Endodermal cell (in vitro differentiated cells): ENCODE data around the gene IL22RA1. TPM values are rescaled to one million over a fixed set of nuclear protein-coding genes. Genes with fewer than 3 reads are reported as not detected.

Source experiments
- DNase-seq: peaks from one replicate; pipeline ENCODE4 v3.0.0-alpha.2; 2017
- H3K27ac ChIP-seq: 2 replicates; pipeline ENCODE4 v1.5.1; 2013; ENCODE audit warnings: mild to moderate bottlenecking, low read depth, low read length, moderate library complexity
- H3K27me3 ChIP-seq: 2 replicates; pipeline ENCODE4 v1.6.1; 2013; ENCODE audit warnings: mild to moderate bottlenecking, low read length, moderate library complexity; ENCODE audit not compliant: insufficient read depth, control insufficient read depth, poor library complexity, severe bottlenecking
- H3K36me3 ChIP-seq: 2 replicates; pipeline ENCODE4 v1.7.0; 2013; ENCODE audit warnings: mild to moderate bottlenecking, low read length, moderate library complexity; ENCODE audit not compliant: control insufficient read depth, insufficient read depth
- H3K4me1 ChIP-seq: one replicate; pipeline ENCODE4 v1.7.0; 2013; ENCODE audit warnings: low read length; ENCODE audit not compliant: control insufficient read depth, insufficient read depth
- H3K4me3 ChIP-seq: 2 replicates; pipeline ENCODE4 v1.5.1; 2013; ENCODE audit warnings: mild to moderate bottlenecking, low read length, moderate library complexity
- H3K9ac ChIP-seq: 2 replicates; pipeline ENCODE4 v1.6.1; 2013; ENCODE audit warnings: mild to moderate bottlenecking, low read length, moderate library complexity; ENCODE audit not compliant: poor library complexity, severe bottlenecking; ENCODE audit errors: extremely low read depth
- H3K9me3 ChIP-seq: 2 replicates; pipeline ENCODE4 v1.6.1; 2013; ENCODE audit warnings: mild to moderate bottlenecking, low read length, moderate library complexity; ENCODE audit not compliant: control insufficient read depth
- H3K27ac Mint-ChIP-seq: 2 replicates; pipeline ENCODE4 v1.8.0; 2020; ENCODE audit warnings: mixed read lengths
- H3K27me3 Mint-ChIP-seq: 2 replicates; pipeline ENCODE4 v1.8.0; 2021; ENCODE audit warnings: mild to moderate bottlenecking, mixed read lengths; ENCODE audit not compliant: insufficient read depth
- H3K36me3 Mint-ChIP-seq: 2 replicates; pipeline ENCODE4 v1.8.0; 2020; ENCODE audit warnings: low read depth, mixed read lengths
- H3K4me1 Mint-ChIP-seq: 2 replicates; pipeline ENCODE4 v1.8.0; 2020; ENCODE audit warnings: mixed read lengths
- H3K4me3 Mint-ChIP-seq: 2 replicates; pipeline ENCODE4 v1.8.0; 2020; ENCODE audit warnings: mild to moderate bottlenecking, moderate library complexity, mixed read lengths
- H3K9me3 Mint-ChIP-seq: 2 replicates; pipeline ENCODE4 v1.8.0; 2020; ENCODE audit warnings: mild to moderate bottlenecking, mixed read lengths
- CTCF ChIP-seq: fragments of 200-600 bp; sonication (generic); conservative IDR thresholded peaks from 2 replicates; pipeline ENCODE4 v1.5.0; 2021; ENCODE audit warnings: antibody characterized with exemption, mild to moderate bottlenecking
- WGBS, 2 experiments: methylation state at CpG; one replicate each; pipeline versions ENCODE4 v1.1.5 to v1.1.7; 2013; ENCODE audit warnings: missing lambda C conversion rate in 2 of 2, mixed read lengths in 1 of 2; ENCODE audit not compliant: insufficient coverage in 1 of 2, insufficient read length in 1 of 2; 5-methylcytosine and 5-hydroxymethylcytosine counted together
- total RNA-seq, 2 donors: library from RNA; stranded (reverse); fragmentation: NEBNext Ultra II Directional in 1 of 2; extraction: Animal tissue kit (Norgen Biotek cat#: 25700) in 1 of 2; gene quantifications; 2 replicates in 1 of 2; 3 replicates in 1 of 2; pipeline ENCODE4 v1.2.1, GENCODE V29; 2021

The IL22RA1 gene
- total RNA-seq, 2 donors from 2014 or later: not detected

- DNase-seq: no peak
- Histone ChIP-seq H3K9ac (no peak overlapping the region), H3K4me1 (no peaks in the 10 kb centered on the region), H3K9me3 (no peaks in the 10 kb centered on the region), H3K27ac (no peak overlapping the region), H3K27me3 (no peaks in the 10 kb centered on the region), H3K36me3 (peaks cover 5% of the 10 kb centered on the region), H3K4me3 (no peak overlapping the region)
- TF ChIP-seq CTCF: peak; percentile 40
- H3K9me3 Mint-ChIP-seq: peaks cover 5% of the 10 kb centered on the region
- no peak overlapping the region for H3K27ac Mint-ChIP-seq
- H3K4me1 Mint-ChIP-seq: peaks cover 15% of the 10 kb centered on the region
- H3K27me3 Mint-ChIP-seq: no peaks in the 10 kb centered on the region
- no peak overlapping the region for H3K4me3 Mint-ChIP-seq
- 93 to 98% methylated on average over 3 of the region's 3 CpGs for WGBS, 2 experiments
- H3K36me3 Mint-ChIP-seq: peaks cover 51% of the 10 kb centered on the region
These were observed 35.5 kb upstream of the IL22RA1 start for GRCh38 chr1:24178407-24178806.

GRCh38 chr1:24177161-24177560, 34.2 kb upstream of the IL22RA1 start:
- H3K9ac ChIP-seq: no peak overlapping the region
- Mint-ChIP-seq H3K4me3 (no peak overlapping the region), H3K4me1 (peaks cover 15% of the 10 kb centered on the region), H3K27ac (no peak overlapping the region), H3K36me3 (peaks cover 57% of the 10 kb centered on the region), H3K9me3 (peaks cover 5% of the 10 kb centered on the region), H3K27me3 (no peaks in the 10 kb centered on the region)
- H3K4me3 ChIP-seq: no peak overlapping the region
- peaks cover 6% of the 10 kb centered on the region for H3K9me3 ChIP-seq
- TF ChIP-seq CTCF: no peak
- DNase-seq: no peak
- no peak overlapping the region for H3K27ac ChIP-seq
- 95 to 96% methylated on average over 6 to 10 of the region's 10 CpGs for WGBS, 2 experiments
- no peaks in the 10 kb centered on the region for H3K4me1 ChIP-seq
- H3K36me3 ChIP-seq: peaks cover 14% of the 10 kb centered on the region
- no peaks in the 10 kb centered on the region for H3K27me3 ChIP-seq

GRCh38 chr1:24175033-24175755, 32.3 kb upstream of the IL22RA1 start:
- H3K9me3 ChIP-seq: peaks cover 6% of the 10 kb centered on the region
- Mint-ChIP-seq H3K9me3 (peaks cover 5% of the 10 kb centered on the region), H3K4me1 (peaks cover 12% of the 10 kb centered on the region), H3K27ac (no peak overlapping the region), H3K36me3 (peaks cover 54% of the 10 kb centered on the region), H3K27me3 (no peaks in the 10 kb centered on the region), H3K4me3 (no peak overlapping the region)
- no peak for DNase-seq
- 90 to 93% methylated on average over 3 to 6 of the region's 6 CpGs for WGBS, 2 experiments
- no peaks in the 10 kb centered on the region for H3K4me1 ChIP-seq
- H3K27me3 ChIP-seq: no peaks in the 10 kb centered on the region
- H3K27ac ChIP-seq: no peak overlapping the region
- no peak overlapping the region for H3K4me3 ChIP-seq
- no peak overlapping the region for H3K9ac ChIP-seq
- no peak for TF ChIP-seq CTCF
- H3K36me3 ChIP-seq: peaks cover 19% of the 10 kb centered on the region
